Esophagus squamous epithelium (tissue), 4 donors: ENCODE measurements around the gene MYO3B.

Experiments used
- CTCF ChIP-seq, 6 experiments: fragments of 450-650 bp in 4 of 6; fragments of 200-600 bp in 2 of 6; sonication (generic) in 2 of 6; IDR thresholded peaks; one replicate each; pipeline ENCODE4 v1.5.1; 2016 to 2019; ENCODE audit warnings: antibody characterized with exemption in 6 of 6, mild to moderate bottlenecking in 4 of 6, moderate library complexity in 4 of 6
- POLR2A ChIP-seq, 4 donors: fragments of 450-650 bp; IDR thresholded peaks; one replicate each; pipeline ENCODE4 v1.6.1; 2017; ENCODE audit warnings: antibody characterized with exemption in 4 of 4, mild to moderate bottlenecking in 4 of 4, moderate library complexity in 3 of 4

GRCh38 chr2:170432823-170433222 is 254.9 kb downstream of the MYO3B start:
- TF ChIP-seq POLR2A (IDR thresholded peaks at IDR 0.05) (no peak), CTCF (IDR thresholded peaks at IDR 0.05) (no peak)
